Measurements from ENCODE around the gene CACNG8. TPM values are rescaled to one million over a fixed set of nuclear protein-coding genes. Genes with fewer than 3 reads are reported as not detected.
A peak's percentile ranks its signal among the peaks of the same experiment; 100 is the strongest.

CACNG8 gene
- total and polyA plus RNA-seq, 2 donors: 0.05 TPM; not detected in 1

GRCh38 chr19:53977429-53977990 is 14.8 kb downstream of the CACNG8 start:
- DNase-seq (ENCODE audit: low read depth in 6 of 9, low spot score in 9 of 9): peak; percentile 19 to 76 (median 54)
- H3K36me3 ChIP-seq (ENCODE audit: control insufficient read depth in 2 of 2, insufficient read depth in 2 of 2, low read length in 1 of 2): no peaks in the 10 kb centered on the region
- WGBS: 5% methylated on average over 9 of the region's 9 CpGs
- no peaks in the 10 kb centered on the region for H3K4me1 ChIP-seq (ENCODE audit: control insufficient read depth in 2 of 2, insufficient read depth in 2 of 2, low read length in 2 of 2)
- H3K27ac ChIP-seq (ENCODE audit: low read depth in 1 of 2, low read length in 1 of 2): no peak overlapping the region
- peaks cover 11 to 25% of the 10 kb centered on the region in 2 donors for H3K9me3 ChIP-seq (ENCODE audit: control insufficient read depth in 2 of 2, insufficient read depth in 1 of 2, low read length in 1 of 2)
- H3K4me3 ChIP-seq (ENCODE audit: low read length in 2 of 2): peak overlapping the region in 1 of 2 donors; percentile 6
- peaks cover 44 to 55% of the 10 kb centered on the region in 2 donors for H3K27me3 ChIP-seq (ENCODE audit: control insufficient read depth in 2 of 2, insufficient read depth in 1 of 2, low read length in 1 of 2)

DNA sequence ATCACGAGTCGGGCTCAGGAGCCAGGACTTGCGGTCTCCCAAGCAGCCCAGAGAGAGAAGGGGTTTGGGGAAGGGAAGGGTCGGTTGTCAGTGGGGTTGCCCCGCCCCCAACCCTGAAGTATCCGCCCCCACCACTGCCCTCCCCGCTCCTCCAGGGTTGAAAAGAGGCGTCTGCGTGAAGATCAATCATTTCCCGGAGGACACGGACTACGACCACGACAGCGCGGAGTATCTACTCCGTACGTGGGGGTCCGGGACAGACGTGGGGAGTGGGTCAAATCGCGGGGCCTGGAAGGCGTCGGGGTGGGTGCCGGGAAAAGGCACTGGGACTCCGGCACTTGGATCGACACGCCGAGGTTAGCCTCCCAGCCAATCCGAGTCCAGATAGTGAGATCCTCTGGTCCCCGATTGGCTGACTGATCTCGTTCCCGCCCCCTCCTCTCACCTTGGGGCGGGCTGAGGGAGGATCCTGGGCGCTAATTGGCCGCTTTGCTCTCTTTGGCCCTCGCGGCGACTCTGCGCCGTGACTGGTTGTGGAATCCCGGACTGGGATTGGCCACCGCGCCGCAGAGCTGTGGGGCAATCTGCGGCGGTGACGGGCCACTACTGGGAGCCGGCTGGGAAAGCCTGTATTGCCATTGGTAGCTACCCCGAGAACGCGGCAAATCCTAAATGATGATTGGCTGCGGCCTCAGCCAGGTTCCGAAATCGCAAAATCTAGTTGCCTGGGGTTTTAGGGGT is 15.4 kb downstream of the CACNG8 start:
- no peak overlapping the region for H3K4me3 ChIP-seq (ENCODE audit: low read length in 2 of 2)
- no peak overlapping the region for H3K27ac ChIP-seq (ENCODE audit: low read depth in 1 of 2, low read length in 1 of 2)
- peaks cover 49 to 56% of the 10 kb centered on the region in 2 donors for H3K27me3 ChIP-seq (ENCODE audit: control insufficient read depth in 2 of 2, insufficient read depth in 1 of 2, low read length in 1 of 2)
- peaks cover 11 to 25% of the 10 kb centered on the region in 2 donors for H3K9me3 ChIP-seq (ENCODE audit: control insufficient read depth in 2 of 2, insufficient read depth in 1 of 2, low read length in 1 of 2)
- no peaks in the 10 kb centered on the region for H3K4me1 ChIP-seq (ENCODE audit: control insufficient read depth in 2 of 2, insufficient read depth in 2 of 2, low read length in 2 of 2)
- WGBS: 9% methylated on average over 54 of the region's 54 CpGs
- DNase-seq (ENCODE audit: low read depth in 6 of 9, low spot score in 9 of 9): no peak
- H3K36me3 ChIP-seq (ENCODE audit: control insufficient read depth in 2 of 2, insufficient read depth in 2 of 2, low read length in 1 of 2): no peaks in the 10 kb centered on the region

DNA sequence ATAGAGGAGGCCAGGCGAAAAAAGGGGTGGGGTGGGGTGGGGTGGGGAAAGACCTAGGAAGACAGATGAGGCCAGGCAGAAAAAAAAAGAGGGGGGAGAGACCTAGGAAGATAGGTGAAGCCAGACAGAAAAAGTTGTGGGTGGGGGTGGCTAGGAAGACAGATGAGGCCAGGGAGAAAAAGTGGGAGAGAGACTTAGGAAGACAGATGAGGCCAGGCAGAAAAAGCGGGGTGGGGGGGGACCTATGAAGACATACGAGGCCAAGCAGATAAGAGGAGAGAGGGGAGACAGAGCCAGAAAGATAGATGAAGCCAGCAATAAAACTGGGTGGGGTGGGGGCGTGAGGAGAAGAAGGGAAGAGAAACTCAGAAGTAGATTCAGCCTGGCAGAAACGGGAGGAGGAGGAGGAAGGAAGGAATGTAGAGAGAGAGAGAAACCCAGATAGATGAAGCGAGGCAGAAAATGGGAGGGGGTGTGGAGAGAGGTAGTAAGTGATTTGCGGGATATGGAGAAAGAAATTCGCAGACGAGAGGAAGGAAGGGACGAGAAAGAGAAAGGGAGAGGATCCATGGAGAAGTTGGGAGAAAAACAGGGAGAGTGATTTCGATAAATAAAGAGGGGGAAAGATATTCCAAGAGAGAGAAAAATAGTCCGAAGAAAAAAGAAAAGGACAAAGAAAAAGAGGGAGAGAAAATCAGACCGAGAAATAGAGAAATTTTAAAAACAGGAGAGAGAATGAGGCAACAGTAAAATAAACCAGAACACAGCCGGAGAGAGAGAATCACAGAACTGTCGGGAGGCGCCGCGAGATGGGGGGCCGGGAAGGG is 16.5 kb downstream of the CACNG8 start:
- H3K27ac ChIP-seq (ENCODE audit: low read depth in 1 of 2, low read length in 1 of 2): no peak overlapping the region
- peaks cover 13 to 25% of the 10 kb centered on the region in 2 donors for H3K9me3 ChIP-seq (ENCODE audit: control insufficient read depth in 2 of 2, insufficient read depth in 1 of 2, low read length in 1 of 2)
- no peaks in the 10 kb centered on the region for H3K4me1 ChIP-seq (ENCODE audit: control insufficient read depth in 2 of 2, insufficient read depth in 2 of 2, low read length in 2 of 2)
- H3K27me3 ChIP-seq (ENCODE audit: control insufficient read depth in 2 of 2, insufficient read depth in 1 of 2, low read length in 1 of 2): peaks cover 56 to 66% of the 10 kb centered on the region in 2 donors
- H3K36me3 ChIP-seq (ENCODE audit: control insufficient read depth in 2 of 2, insufficient read depth in 2 of 2, low read length in 1 of 2): no peaks in the 10 kb centered on the region
- 8% methylated on average over 19 of the region's 19 CpGs for WGBS
- H3K4me3 ChIP-seq (ENCODE audit: low read length in 2 of 2): no peak overlapping the region
- DNase-seq (ENCODE audit: low read depth in 6 of 9, low spot score in 9 of 9): no peak

GRCh38 chr19:53980539-53981375 is 18.0 kb downstream of the CACNG8 start:
- Histone ChIP-seq H3K4me3 (ENCODE audit: low read length in 2 of 2) (no peak overlapping the region), H3K36me3 (ENCODE audit: control insufficient read depth in 2 of 2, insufficient read depth in 2 of 2, low read length in 1 of 2) (no peaks in the 10 kb centered on the region), H3K4me1 (ENCODE audit: control insufficient read depth in 2 of 2, insufficient read depth in 2 of 2, low read length in 2 of 2) (no peaks in the 10 kb centered on the region), H3K9me3 (ENCODE audit: control insufficient read depth in 2 of 2, insufficient read depth in 1 of 2, low read length in 1 of 2) (peaks cover 13 to 25% of the 10 kb centered on the region in 2 donors), H3K27me3 (ENCODE audit: control insufficient read depth in 2 of 2, insufficient read depth in 1 of 2, low read length in 1 of 2) (peaks cover 56 to 76% of the 10 kb centered on the region in 2 donors), H3K27ac (ENCODE audit: low read depth in 1 of 2, low read length in 1 of 2) (no peak overlapping the region)
- DNase-seq (ENCODE audit: low read depth in 6 of 9, low spot score in 9 of 9): no peak
- 48% methylated on average over 20 of the region's 20 CpGs for WGBS

GRCh38 chr19:53981376-53981951 is 18.7 kb downstream of the CACNG8 start:
- peaks cover 56 to 76% of the 10 kb centered on the region in 2 donors for H3K27me3 ChIP-seq (ENCODE audit: control insufficient read depth in 2 of 2, insufficient read depth in 1 of 2, low read length in 1 of 2)
- 83% methylated on average over 13 of the region's 13 CpGs for WGBS

GRCh38 chr19:53982001-53982451 is 19.3 kb downstream of the CACNG8 start:
- no peaks in the 10 kb centered on the region for H3K4me1 ChIP-seq (ENCODE audit: control insufficient read depth in 2 of 2, insufficient read depth in 2 of 2, low read length in 2 of 2)
- peaks cover 56 to 73% of the 10 kb centered on the region in 2 donors for H3K27me3 ChIP-seq (ENCODE audit: control insufficient read depth in 2 of 2, insufficient read depth in 1 of 2, low read length in 1 of 2)
- H3K36me3 ChIP-seq (ENCODE audit: control insufficient read depth in 2 of 2, insufficient read depth in 2 of 2, low read length in 1 of 2): no peaks in the 10 kb centered on the region
- H3K4me3 ChIP-seq (ENCODE audit: low read length in 2 of 2): no peak overlapping the region
- WGBS: 9% methylated on average over 62 of the region's 62 CpGs
- DNase-seq (ENCODE audit: low read depth in 6 of 9, low spot score in 9 of 9): no peak
- peaks cover 13 to 25% of the 10 kb centered on the region in 2 donors for H3K9me3 ChIP-seq (ENCODE audit: control insufficient read depth in 2 of 2, insufficient read depth in 1 of 2, low read length in 1 of 2)
- H3K27ac ChIP-seq (ENCODE audit: low read depth in 1 of 2, low read length in 1 of 2): no peak overlapping the region

More at GRCh38 chr19:53981376-53981951, 18.7 kb downstream of the CACNG8 start:
- no peak overlapping the region for H3K4me3 ChIP-seq (ENCODE audit: low read length in 2 of 2)
- no peaks in the 10 kb centered on the region for H3K4me1 ChIP-seq (ENCODE audit: control insufficient read depth in 2 of 2, insufficient read depth in 2 of 2, low read length in 2 of 2)
- no peak for DNase-seq (ENCODE audit: low read depth in 6 of 9, low spot score in 9 of 9)
- H3K27ac ChIP-seq (ENCODE audit: low read depth in 1 of 2, low read length in 1 of 2): no peak overlapping the region
- H3K9me3 ChIP-seq (ENCODE audit: control insufficient read depth in 2 of 2, insufficient read depth in 1 of 2, low read length in 1 of 2): peaks cover 13 to 25% of the 10 kb centered on the region in 2 donors
- no peaks in the 10 kb centered on the region for H3K36me3 ChIP-seq (ENCODE audit: control insufficient read depth in 2 of 2, insufficient read depth in 2 of 2, low read length in 1 of 2)

DNA sequence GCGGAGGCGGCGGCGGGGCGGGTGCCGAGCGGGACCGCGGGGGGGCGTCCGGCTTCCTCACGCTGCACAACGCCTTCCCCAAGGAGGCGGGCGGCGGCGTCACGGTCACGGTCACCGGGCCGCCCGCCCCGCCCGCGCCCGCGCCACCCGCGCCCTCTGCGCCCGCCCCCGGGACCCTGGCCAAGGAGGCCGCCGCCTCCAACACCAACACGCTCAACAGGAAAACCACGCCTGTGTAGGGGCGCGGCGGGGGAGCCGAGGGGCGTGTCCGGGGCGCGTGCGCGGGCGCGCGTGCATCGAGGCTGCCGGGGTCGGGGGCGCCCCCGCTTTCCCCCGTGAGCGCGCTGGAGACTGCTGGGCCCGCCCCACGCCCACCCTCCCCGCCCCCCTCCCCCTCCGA is 19.9 kb downstream of the CACNG8 start:
- Histone ChIP-seq H3K27me3 (ENCODE audit: control insufficient read depth in 2 of 2, insufficient read depth in 1 of 2, low read length in 1 of 2) (peaks cover 56 to 72% of the 10 kb centered on the region in 2 donors), H3K4me3 (ENCODE audit: low read length in 2 of 2) (peak overlapping the region in 1 of 2 donors; percentile 13), H3K4me1 (ENCODE audit: control insufficient read depth in 2 of 2, insufficient read depth in 2 of 2, low read length in 2 of 2) (no peaks in the 10 kb centered on the region), H3K27ac (ENCODE audit: low read depth in 1 of 2, low read length in 1 of 2) (no peak overlapping the region), H3K36me3 (ENCODE audit: control insufficient read depth in 2 of 2, insufficient read depth in 2 of 2, low read length in 1 of 2) (no peaks in the 10 kb centered on the region), H3K9me3 (ENCODE audit: control insufficient read depth in 2 of 2, insufficient read depth in 1 of 2, low read length in 1 of 2) (peaks cover 13 to 24% of the 10 kb centered on the region in 2 donors)
- 2% methylated on average over 60 of the region's 61 CpGs for WGBS
- no peak for DNase-seq (ENCODE audit: low read depth in 6 of 9, low spot score in 9 of 9)

All from thymus (tissue), 11 donors.